GM12872 (cell line): ENCODE results near the gene ACTN4.

ENCODE experiments used
- CTCF ChIP-seq: IDR thresholded peaks from 3 replicates; pipeline ENCODE4 v1.5.1; 2011; ENCODE audit warnings: low read depth, mild to moderate bottlenecking, low read length, moderate library complexity; ENCODE audit not compliant: insufficient read depth

The ACTN4 gene

GRCh38 chr19:38666663-38667511, 19.4 kb downstream of the ACTN4 start:
- no peak for TF ChIP-seq CTCF

DNA sequence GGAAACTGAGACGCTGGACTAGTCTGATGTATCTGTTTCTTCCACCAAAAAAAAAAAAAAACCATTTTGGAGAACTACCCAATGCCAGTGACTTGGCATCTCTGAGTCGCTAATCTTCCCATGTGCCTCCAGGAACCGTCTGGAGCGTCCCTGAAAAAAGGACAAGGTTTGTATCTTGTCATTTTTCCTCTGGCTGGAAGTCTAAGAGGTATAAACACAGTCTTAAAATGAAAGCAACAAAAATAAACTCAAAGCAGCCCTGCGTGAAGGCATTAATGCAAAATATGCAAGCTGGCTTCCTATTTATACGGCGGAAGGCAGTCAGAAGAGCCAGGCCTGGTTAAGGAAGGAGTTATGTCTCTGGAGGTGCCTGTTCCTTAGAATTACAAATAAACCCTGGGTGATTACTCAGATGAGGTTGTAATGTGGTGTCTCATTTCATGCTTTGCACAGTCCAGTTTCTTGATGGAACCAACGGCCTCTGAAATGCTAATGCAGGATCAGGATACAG, 20.3 kb downstream of the ACTN4 start:
- TF ChIP-seq CTCF, result no peak

DNA sequence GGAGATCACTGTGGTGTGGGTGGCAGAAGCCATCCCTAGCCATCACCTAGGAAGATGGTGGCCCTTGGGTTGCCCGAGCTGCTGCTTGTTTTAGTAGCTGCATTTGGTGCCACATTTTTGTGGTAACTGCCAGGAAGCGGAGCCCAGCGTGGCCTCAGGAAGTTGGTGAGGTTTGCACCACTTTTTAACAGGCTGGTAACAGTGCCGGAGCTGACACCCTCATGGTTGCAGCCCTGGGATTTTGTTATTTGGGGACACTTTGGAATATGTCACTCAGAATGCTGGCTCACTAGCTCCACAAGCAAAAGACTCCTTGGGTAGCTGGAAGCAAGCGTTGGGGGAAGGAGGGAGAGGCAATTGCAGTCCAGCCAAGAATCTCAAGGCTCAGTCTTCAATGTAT, 22.1 kb downstream of the ACTN4 start:
- no peak for TF ChIP-seq CTCF

GRCh38 chr19:38670921-38671398, 23.5 kb downstream of the ACTN4 start:
- TF ChIP-seq CTCF, result no peak

DNA sequence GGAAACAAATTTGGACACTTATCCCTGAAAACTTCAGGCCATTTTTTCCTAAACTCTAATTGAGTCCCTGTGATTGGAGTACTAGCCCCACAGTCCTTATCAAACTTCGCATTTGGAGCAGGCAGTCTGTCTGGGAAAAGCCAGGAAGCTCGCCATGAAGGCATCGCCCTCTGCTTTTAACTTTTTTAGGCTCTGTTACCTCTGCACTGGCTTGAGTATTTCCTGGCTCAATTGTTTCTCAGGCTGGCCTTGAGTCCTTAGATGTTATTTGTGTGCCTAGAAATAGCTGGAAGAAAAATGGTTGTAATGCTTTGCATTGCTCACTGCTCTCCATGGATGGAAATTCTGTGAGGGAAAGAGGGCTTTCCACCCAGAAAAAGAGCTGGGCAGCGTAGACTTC, 24.2 kb downstream of the ACTN4 start:
- TF ChIP-seq CTCF, result no peak

- no peak for TF ChIP-seq CTCF
Observed at GRCh38 chr19:38673030-38673429, 25.6 kb downstream of the ACTN4 start.

DNA sequence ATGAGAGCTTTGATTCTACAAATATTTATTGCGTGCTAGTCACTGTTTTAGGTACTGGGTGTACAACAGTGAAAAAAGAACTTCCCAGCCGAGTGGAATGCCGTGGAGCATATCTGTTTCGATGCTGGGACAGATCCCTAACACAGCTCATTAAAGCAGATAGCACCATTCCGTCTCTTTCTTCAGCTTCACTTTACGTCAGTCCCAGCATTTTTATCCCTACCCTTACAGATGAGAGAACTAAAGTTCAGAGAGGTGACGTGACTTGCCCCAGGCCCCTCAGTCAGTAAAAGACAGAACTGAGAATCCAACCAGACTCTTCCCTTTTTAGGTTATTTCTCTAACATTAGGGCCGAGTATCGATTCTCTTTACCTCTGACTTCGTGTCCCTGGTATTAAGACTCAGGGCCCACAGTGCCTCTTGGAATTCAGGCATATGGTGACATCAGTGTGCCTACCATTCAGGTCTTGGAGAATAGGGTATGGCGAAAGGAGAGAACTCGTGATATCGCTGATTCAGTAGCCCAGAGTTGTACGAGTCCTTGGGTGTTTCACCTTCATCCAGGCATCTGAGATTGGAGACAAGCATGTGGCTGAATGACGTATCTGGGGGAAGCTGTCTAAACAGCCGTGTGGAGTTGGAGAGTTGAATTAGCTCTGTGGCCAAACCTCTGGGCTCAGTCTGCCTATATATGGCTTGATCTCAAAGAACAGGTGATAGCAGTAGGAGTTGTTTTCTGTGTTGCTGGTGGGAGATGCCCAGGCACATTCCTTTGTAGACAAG, 27.1 kb downstream of the ACTN4 start:
- no peak for TF ChIP-seq CTCF
